HUES48 (cell line): ENCODE data around the gene POGZ.

Source experiments
- H3K27ac ChIP-seq: one replicate; pipeline ENCODE4 v1.7.0; 2013; ENCODE audit warnings: low read depth, low read length, inconsistent platforms
- H3K27me3 ChIP-seq: 2 replicates; pipeline ENCODE4 v1.6.1; 2013; ENCODE audit warnings: mild to moderate bottlenecking, low read length; ENCODE audit not compliant: control insufficient read depth, insufficient read depth
- H3K36me3 ChIP-seq: 2 replicates; pipeline ENCODE4 v1.6.1; 2013; ENCODE audit warnings: low read length; ENCODE audit not compliant: control insufficient read depth, insufficient read depth
- H3K4me1 ChIP-seq: 2 replicates; pipeline ENCODE4 v1.6.1; 2013; ENCODE audit warnings: mild to moderate bottlenecking, low read length; ENCODE audit not compliant: control insufficient read depth, insufficient read depth
- H3K4me3 ChIP-seq: 2 replicates; pipeline ENCODE4 v1.5.1; 2013; ENCODE audit warnings: mild to moderate bottlenecking, low read depth, low read length
- H3K9ac ChIP-seq: 2 replicates; pipeline ENCODE4 v1.6.1; 2013; ENCODE audit warnings: mild to moderate bottlenecking, low read depth, low read length, moderate library complexity
- H3K9me3 ChIP-seq: 2 replicates; pipeline ENCODE4 v1.6.1; 2013; ENCODE audit warnings: low read length; ENCODE audit not compliant: control insufficient read depth, insufficient read depth

POGZ gene

GRCh38 chr1:151371370-151372057 lies 87.8 kb downstream of the POGZ start:
- H3K27ac ChIP-seq, result no peak overlapping the region
- no peak overlapping the region for H3K9ac ChIP-seq
- no peak overlapping the region for H3K4me3 ChIP-seq
- no peaks in the 10 kb centered on the region for H3K9me3 ChIP-seq
- peaks cover 3% of the 10 kb centered on the region; the same call in 1 of the 2 replicates for H3K36me3 ChIP-seq
- H3K27me3 ChIP-seq, result no peaks in the 10 kb centered on the region
- peaks cover 5% of the 10 kb centered on the region; the same call in 1 of the 2 replicates for H3K4me1 ChIP-seq

DNA sequence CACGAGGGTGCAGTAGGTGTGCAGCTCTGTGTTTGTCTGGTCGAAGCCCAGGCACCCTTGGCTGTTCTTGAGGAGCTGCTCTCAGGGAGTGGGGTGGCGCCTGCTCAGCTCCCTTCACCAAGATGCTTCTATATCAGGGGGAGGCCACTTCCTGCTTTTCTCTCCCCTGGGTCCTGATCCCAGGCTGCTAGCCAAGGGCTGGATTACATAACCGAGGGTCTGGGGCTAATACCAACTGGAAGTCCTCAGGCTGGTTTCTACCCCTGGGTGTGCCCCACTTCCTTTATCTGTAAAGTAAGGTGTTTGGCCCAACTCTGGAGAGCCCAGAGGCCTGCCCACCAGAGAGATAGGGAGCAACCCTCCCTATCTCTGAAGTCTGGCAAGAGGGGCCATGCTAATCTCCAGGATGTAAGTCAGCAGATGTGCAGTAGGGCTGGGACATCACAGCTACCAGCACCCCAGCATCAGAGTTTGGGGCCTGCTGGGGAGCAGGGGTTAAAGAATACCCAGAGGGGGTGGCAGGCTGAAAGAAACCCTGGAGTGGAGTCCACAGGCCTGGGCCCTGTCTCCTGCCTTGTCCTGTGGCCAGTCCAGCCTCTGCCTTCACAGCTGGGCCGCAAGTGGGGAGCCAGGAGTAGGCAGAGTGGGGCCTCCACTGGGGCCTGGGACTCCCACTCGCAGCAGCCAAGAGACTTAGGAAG lies 88.9 kb downstream of the POGZ start:
- H3K9ac ChIP-seq, result no peak overlapping the region
- H3K4me3 ChIP-seq, result no peak overlapping the region
- H3K27me3 ChIP-seq, result no peaks in the 10 kb centered on the region
- H3K9me3 ChIP-seq, result no peaks in the 10 kb centered on the region
- H3K27ac ChIP-seq, result no peak overlapping the region
- peaks cover 7% of the 10 kb centered on the region; the same call in 1 of the 2 replicates for H3K36me3 ChIP-seq
- H3K4me1 ChIP-seq, result peaks cover 5% of the 10 kb centered on the region; the same call in 1 of the 2 replicates

DNA sequence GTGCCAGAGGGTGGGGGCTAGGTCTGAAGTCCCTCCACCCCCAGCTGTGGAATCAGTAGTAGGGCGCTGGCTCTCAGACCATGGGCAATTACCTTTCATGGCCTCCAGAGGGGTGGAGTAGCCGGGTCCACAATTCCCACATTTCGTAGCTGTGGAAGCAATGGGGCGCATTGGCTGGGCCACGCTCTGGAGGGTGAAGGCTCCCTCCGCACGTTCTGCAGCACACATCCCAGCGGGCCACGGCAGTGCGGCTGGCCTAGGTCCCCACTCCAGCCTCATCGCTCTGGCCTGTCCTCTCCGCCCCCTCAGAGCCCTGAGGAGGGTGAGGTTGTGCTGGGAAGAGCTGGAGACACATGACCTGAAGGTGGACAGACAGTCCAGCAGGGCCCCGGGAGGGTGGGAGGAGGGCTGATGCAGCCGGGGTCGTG lies 89.7 kb downstream of the POGZ start:
- peaks cover 5% of the 10 kb centered on the region; the same call in 1 of the 2 replicates for H3K4me1 ChIP-seq
- H3K27ac ChIP-seq, result no peak overlapping the region
- H3K9ac ChIP-seq, result no peak overlapping the region
- H3K9me3 ChIP-seq, result no peaks in the 10 kb centered on the region
- no peak overlapping the region for H3K4me3 ChIP-seq
- peaks cover 12% of the 10 kb centered on the region; the same call in 1 of the 2 replicates for H3K36me3 ChIP-seq
- H3K27me3 ChIP-seq, result no peaks in the 10 kb centered on the region

DNA sequence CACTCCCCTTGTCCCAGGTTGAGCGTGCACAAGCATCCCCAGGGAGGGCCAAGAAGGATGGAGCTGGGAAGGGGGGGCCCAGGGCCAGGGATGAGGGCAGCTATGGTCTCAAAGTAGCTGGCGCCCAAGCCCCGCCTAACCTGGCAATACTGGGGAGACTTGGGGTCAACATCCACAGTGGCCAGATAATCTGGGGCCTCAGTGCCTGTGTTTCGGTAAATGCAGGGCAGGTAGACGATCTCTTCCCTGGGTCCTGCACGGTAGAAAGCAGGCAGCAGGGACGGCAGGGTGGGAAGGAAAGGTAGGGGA lies 90.0 kb downstream of the POGZ start:
- Histone ChIP-seq H3K9ac (no peak overlapping the region), H3K4me3 (no peak overlapping the region), H3K36me3 (peaks cover 16% of the 10 kb centered on the region; the same call in 1 of the 2 replicates), H3K4me1 (peaks cover 5% of the 10 kb centered on the region; the same call in 1 of the 2 replicates), H3K9me3 (no peaks in the 10 kb centered on the region), H3K27ac (no peak overlapping the region), H3K27me3 (no peaks in the 10 kb centered on the region)

DNA sequence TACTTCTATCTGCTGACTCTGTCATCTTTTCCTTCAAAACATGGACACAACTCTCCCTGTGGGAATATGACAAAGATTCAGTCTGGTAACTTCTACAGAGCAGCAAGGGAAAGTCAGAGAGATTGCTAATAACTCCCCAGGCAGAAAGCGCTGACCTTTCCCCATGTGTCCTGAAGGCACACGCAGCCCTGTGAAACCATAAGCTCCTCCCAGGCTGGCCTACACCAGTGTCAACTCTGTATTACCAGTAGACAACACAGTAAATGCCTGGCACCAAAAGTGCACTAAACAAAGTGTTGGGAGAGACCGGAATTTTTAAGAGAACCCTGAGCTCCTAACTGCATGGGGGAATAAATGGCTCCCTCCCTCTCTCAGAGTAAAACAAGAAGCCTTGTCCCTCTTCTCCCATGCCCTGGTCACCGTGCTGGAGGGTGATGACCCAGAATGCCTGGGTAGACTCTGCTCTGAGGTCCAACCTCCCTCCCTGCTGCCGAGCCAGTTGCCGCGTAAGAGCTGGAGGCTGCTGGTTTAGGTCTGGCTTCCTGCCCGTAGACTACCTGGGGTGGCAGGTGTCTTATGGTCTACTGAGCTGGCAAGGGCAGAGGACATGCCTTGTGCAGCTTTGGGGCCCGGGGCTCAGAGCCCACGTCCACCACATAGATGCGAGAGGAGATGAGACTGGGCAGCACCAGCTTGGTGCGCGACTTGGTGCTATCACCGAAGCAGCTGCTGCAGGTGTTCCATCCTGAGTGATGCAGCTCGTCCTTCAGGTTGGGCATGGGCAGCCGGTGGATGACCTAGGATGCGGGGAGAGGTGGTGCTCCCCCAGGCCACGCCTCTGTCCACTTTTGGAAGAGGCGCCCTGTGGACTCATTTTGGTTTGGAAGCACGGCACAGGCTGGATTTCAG lies 90.6 kb downstream of the POGZ start:
- Histone ChIP-seq H3K4me3 (no peak overlapping the region), H3K27me3 (no peaks in the 10 kb centered on the region), H3K4me1 (peaks cover 5% of the 10 kb centered on the region; the same call in 1 of the 2 replicates), H3K36me3 (peaks cover 19% of the 10 kb centered on the region; the same call in 1 of the 2 replicates), H3K9ac (no peak overlapping the region), H3K27ac (no peak overlapping the region), H3K9me3 (no peaks in the 10 kb centered on the region; the same call in 1 of the 2 replicates)

- no peak overlapping the region for H3K27ac ChIP-seq
- H3K9ac ChIP-seq, result no peak overlapping the region
- H3K4me1 ChIP-seq, result peaks cover 5% of the 10 kb centered on the region; the same call in 1 of the 2 replicates
- H3K36me3 ChIP-seq, result peaks cover 19% of the 10 kb centered on the region; the same call in 1 of the 2 replicates
- no peak overlapping the region for H3K4me3 ChIP-seq
- peaks cover 2% of the 10 kb centered on the region; the same call in 1 of the 2 replicates for H3K9me3 ChIP-seq
- no peaks in the 10 kb centered on the region for H3K27me3 ChIP-seq
Measured at GRCh38 chr1:151367658-151368392, 91.5 kb downstream of the POGZ start.

DNA sequence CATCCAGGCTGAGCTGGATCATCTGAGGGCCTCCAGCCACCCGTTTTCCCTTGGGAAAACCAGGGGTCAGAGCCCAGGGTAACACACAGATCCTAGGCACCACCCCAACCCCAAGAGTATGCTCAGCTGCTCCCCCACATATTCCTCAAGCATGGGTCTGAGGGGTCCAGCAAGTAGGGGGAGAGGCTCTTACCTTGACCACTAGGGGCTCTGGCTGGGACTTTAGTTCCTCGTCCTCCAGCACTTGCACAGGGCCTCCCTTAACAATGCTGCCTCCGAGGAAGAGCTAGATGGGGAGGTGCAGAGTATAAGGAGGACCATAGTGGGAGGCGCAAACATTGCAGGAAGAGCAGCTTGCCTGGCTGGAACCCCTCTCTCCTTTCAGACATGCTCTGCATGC lies 94.3 kb downstream of the POGZ start:
- no peaks in the 10 kb centered on the region for H3K4me1 ChIP-seq
- H3K27ac ChIP-seq, result no peak overlapping the region
- H3K36me3 ChIP-seq, result peaks cover 19% of the 10 kb centered on the region; the same call in 1 of the 2 replicates
- H3K27me3 ChIP-seq, result no peaks in the 10 kb centered on the region
- H3K4me3 ChIP-seq, result no peak overlapping the region
- H3K9ac ChIP-seq, result no peak overlapping the region
- H3K9me3 ChIP-seq, result peaks cover 14% of the 10 kb centered on the region; the same call in 1 of the 2 replicates

DNA sequence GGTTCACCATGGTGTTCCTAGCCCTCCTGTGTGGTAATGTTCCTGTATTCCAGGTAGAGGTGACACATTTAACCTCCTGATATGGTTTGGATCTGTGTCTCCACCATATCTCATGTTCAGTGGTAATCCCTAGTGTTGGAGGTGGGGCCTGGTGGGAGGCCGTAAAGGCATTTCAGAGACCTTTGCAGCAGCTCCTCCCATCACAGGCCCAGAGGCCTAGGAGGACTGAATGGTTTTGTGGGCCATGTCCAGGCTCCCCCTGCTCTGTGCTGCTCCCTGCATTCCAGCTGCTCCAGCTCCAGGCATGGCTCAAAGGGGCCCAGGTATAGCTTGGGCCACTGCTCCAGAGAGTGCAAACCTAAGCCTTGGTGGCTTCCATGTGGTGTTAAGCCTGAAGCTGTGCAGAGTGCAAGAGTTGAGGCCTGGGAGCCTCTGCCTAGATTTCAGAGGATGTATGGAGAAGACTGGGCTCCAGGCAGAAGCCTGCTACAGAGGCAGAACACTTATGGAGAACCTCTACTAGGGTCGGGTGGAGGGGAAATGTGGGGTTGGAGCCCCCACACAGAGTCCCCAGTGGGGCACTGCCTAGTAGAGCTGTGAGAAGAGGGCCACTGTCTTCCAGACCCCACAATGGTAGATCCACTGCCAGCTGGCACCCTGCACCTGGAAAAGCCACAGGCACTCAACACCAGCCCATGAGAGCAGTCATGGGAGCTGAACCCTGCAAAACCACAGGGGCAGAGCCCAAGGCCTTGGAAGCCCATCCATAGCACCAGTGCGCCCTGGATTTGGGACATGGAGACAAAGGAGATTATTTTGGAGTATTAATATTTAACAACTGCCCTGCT lies 96.8 kb downstream of the POGZ start:
- no peak overlapping the region for H3K4me3 ChIP-seq
- no peaks in the 10 kb centered on the region for H3K4me1 ChIP-seq
- no peak overlapping the region for H3K27ac ChIP-seq
- peaks cover 14% of the 10 kb centered on the region; the same call in 1 of the 2 replicates for H3K9me3 ChIP-seq
- H3K9ac ChIP-seq, result no peak overlapping the region
- peaks cover 16% of the 10 kb centered on the region; the same call in 1 of the 2 replicates for H3K36me3 ChIP-seq
- H3K27me3 ChIP-seq, result no peaks in the 10 kb centered on the region

- H3K27ac ChIP-seq, result no peak overlapping the region
- H3K36me3 ChIP-seq, result peaks cover 16% of the 10 kb centered on the region; the same call in 1 of the 2 replicates
- H3K4me3 ChIP-seq, result no peak overlapping the region
- no peaks in the 10 kb centered on the region for H3K4me1 ChIP-seq
- peaks cover 14% of the 10 kb centered on the region; the same call in 1 of the 2 replicates for H3K9me3 ChIP-seq
- no peak overlapping the region for H3K9ac ChIP-seq
- H3K27me3 ChIP-seq, result no peaks in the 10 kb centered on the region
Measured at GRCh38 chr1:151361883-151362282, 97.4 kb downstream of the POGZ start.
